Measurements from ENCODE around the gene CPNE2. TPM values are rescaled to one million over a fixed set of nuclear protein-coding genes. Genes with fewer than 3 reads are reported as not detected.
"Not testable (repeated sequence)": the region's sequence is repeated elsewhere in the genome, so short reads cannot be mapped to it uniquely, and the experiment has no call there.

Gene CPNE2
- total RNA-seq, 1 donor from 2014 or later, result 14.2 TPM

DNA sequence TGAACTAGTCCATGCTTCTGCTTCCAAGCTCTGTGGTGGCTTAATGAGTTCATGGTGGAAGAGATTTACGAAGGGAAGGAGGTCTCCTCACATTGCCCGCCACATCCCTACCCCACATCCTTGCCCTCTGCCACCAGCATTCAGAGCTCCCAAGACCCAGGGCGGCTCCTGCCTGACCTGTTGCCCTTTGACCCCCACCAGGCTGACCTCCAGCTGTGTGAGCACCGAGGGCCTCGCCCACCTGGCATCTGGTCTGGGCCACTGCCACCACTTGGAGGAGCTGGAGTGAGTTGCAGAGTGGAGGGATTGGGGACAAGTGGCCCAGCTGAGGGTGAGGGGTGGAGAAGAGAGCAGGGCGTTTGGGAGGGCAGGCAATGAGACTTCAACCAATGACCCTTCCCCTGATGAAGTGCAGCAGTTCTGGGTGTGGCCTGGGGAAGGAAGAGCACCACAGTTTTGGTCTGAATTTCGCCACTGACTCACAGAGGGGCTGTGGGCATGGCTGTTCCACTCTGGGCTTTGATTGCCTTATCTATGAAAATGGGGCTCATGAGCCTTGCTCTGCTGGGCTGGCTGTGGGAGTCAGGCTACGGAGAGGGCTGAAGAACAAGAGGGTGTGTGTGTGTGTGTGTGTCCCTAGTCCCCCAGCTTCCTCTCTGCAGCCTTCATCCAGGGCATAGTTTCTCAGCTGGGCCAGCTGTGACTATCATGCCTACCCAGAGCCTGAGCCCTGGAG, 22.6 kb upstream of the CPNE2 start:
- no peak for ATAC-seq

DNA sequence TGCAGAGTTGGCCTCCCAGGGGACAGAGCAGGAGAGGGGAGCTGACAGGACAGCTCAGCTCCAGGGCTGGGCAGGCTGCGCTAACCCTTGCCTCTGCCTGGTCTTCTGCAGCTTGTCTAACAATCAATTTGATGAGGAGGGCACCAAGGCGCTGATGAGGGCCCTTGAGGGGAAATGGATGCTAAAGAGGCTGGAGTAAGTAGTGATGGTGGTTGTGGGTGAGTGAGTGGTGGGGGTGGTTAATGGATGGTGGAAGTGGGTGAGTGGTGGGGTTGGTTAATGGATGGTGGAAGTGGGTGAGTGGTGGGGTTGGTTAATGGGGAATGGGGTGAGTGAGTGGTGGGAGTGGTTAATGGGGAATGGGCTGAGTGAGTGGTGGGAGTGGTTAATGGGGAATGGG, 22.0 kb upstream of the CPNE2 start:
- no peak for ATAC-seq

DNA sequence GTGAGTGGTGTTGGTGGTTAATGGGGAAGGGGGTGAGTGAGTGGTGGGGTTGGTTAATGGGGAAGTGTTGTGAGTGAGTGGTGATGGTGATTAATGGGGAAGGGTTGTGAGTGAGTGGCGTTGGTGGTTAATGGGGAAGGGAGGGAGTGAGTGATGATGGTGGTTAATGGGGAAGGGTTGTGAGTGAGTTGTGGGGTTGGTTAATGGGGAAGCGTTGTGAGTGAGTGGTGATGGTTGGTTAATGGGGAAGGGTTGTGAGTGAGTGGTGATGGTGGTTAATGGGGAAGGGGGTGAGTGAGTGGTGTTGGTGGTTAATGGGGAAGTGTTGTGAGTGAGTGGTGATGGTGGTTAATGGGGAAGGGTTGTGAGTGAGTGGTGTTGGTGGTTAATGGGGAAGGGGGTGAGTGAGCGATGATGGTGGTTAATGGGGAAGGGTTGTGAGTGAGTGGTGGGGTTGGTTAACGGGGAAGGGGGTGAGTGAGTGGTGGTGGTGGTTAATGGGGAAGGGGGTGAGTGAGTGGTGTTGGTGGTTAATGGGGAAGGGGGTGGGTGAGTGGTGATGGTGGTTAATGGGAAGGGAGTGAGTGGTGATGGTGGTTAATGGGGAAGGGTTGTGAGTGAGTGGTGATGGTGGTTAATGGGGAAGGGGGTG, 21.2 kb upstream of the CPNE2 start:
- ATAC-seq, result not testable (repeated sequence)

DNA sequence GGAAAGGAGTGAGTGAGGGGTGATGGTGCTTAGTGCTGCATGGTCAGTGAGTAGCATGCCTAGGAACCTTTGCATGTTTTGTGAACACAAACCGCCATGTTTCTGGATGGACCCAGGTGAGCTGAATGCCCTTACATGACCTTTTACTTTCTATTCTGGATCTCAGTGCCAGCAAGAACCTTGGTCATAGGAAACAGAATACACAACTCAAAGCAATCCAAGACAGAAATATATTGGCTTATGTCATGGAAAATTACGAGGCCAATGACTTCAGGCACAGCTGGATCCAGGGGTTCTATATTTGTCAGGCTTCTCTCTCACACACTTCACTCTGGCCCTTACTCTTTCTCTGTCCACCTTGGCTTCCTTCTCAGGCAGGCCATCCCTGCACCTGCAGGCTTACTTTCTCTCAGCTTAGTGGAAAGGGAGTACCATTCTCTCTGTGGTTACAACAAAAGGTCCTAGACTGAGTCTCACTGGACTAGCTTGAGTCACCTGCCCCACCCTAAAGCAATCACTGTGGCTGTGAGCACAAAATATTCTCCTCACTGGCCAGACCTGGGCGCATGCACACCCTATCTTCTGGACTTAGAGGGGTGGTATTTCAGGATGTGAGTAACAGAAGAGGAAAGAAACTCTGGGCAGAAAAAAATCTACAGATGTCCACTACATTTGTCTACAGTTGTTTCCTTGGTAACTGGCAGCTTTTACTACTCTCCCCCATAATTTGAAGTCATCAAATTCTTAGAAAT, 20.4 kb upstream of the CPNE2 start:
- peak; percentile 77 for ATAC-seq

DNA sequence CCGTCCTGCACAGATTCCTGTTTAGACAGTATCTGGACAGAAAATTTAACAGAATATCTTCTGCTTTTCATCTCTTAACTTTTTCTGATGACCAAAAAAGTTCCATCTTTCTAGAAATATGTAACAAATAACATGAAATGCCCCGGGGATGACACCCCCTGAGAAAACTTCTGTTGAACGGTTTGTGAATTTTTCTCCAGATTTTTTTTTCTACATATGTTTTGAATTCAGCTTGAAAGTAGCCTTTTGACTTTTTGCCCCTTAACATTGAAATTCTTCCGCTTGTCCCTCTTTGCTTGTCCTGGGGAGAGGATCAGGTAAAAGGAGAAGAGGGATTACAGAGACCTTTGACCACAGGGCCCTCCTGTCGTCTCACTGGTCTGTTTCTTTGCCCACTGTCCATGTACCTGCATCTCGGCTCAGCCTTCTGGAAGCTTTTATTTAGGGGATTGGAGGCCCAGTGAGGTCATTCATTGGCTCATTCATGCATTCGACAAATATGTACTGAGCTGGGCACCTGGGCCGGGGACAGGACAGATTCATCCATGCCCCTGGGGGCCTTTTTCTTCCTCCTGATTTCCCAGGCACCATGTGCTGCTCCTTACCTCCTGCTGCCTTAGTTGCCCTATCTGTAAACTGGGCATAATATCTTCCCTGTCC, 19.6 kb upstream of the CPNE2 start:
- no peak for ATAC-seq

GRCh38 chr16:57077714-57078113, 14.7 kb upstream of the CPNE2 start:
- ATAC-seq, result no peak

DNA sequence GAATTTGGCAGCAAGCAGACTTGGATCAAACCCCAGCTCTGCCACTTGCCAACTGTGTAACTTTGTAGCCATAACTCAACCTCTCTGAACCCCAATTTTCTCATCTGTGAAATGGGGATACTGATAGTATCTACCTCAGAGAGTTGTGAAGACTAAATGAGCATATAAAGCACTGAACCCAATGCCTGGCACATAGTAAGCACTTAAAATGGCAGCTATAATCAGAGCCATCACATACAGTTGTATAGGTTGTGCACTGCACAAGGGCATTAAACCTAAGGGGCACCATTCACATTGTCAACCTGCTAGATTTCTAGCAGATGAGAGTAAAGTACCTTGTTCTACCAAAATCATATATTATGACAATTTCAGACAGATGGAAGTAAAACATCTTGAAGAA, 10.6 kb upstream of the CPNE2 start:
- ATAC-seq, result no peak

DNA sequence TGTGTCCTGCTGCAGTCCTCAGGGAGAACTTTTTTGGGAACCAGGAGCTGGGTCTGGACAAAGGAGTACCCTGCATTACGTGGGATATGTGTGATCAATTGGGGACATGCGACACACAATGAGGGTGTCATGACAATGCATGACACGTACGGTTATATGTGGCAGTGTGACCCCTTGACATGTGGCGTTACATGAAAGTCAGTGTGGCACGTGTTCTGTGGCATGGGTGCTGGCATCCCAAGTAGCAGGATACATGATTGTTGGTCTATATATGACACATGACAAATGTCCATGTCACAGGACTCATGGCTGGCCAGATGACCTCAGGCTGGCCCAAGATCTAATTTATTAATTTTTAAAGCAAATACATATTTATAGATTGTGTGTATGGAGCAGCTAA, 9.7 kb upstream of the CPNE2 start:
- no peak for ATAC-seq

DNA sequence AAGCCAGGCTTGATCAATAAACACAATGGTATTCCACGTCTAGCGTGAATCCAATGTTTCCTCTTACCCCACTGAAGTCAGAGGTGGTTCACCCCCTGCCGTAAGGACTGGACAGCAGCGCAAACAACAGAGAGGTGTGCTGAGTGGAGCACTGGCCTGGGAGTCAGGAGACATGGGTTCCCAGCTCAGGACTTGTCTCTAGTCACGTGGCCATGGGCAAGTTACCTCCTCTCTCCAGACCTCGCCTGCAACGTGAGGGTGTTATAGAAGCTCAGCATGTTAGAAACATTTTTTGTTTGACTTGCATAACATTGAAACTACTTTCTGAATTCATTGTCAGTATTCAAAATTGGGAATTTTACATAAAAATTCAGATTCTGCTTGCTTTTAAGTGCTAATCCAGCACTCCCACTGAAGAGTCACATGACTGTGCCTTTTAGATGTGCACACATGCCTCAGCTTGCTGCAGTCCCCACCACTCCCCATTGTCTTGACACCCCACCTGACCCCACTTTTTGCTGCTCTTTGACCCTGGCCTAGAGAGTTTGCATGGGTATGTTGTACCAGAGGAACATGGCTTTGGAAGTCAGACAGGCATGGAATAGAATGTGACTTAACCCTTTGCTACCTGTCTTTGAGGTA, 8.8 kb upstream of the CPNE2 start:
- no peak for ATAC-seq

DNA sequence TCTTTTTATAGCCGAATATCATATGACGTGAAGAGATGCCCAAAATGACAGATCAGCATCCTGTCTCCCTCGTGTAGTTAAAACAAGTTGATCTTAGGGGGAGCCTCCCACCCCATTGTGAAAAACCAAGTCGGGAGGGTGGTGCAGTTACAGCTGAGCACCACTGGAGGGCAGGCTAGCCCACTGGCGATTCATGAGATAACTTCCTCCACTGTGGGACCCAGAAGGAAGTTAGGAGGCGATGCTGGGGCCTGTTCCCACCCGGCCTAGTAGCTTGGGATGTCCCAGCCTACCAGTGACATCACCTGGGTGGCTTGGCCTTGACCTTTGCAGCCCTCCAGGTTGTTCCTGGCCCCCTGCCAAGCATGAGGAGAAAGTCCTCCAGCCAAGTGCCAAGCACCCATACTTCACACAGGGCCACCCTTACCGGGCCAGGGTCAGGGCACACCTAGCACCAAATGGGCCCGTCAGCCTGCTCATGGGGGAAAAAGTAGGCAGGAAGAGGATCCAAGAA, 8.1 kb upstream of the CPNE2 start:
- peak; percentile 85 for ATAC-seq

DNA sequence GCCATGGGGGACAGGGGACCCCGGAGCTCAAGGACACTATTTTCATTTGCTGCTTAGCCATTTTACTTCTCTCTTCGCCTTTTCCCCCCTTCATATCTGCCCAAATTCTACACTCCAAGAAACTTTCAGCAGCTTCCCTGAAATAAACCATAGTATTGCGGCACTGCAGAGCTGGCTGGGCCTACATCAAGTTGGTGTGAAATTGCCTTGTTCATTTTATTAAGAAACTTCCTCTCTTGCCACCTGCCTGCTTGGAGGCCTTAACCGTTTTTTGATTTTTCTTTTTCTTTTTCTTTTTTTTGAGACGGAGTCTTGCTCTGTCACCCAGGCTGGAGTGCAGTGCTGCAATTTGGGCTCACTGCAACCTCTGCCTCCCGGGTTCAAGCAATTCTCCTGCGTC, 7.4 kb upstream of the CPNE2 start:
- ATAC-seq, result no peak

DNA sequence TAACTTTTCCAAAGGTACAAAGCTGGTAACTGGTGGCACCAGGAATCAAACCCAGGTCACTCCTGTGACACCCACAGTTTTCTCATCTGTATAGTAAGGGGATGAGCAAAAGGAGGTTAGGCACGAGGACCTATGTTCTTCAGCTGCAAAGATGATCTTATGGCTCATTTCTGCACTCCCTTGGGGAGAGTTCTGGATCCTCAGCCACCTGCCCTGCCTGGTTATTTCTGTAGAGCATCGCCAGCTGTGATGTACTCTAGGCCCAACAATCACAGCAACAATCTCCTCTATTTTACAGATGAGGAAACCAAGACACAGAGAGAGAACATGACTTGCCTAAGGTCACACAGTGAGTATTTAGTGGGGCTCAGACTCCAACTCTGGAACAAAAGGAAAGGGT, 5.4 kb upstream of the CPNE2 start:
- ATAC-seq, result no peak

DNA sequence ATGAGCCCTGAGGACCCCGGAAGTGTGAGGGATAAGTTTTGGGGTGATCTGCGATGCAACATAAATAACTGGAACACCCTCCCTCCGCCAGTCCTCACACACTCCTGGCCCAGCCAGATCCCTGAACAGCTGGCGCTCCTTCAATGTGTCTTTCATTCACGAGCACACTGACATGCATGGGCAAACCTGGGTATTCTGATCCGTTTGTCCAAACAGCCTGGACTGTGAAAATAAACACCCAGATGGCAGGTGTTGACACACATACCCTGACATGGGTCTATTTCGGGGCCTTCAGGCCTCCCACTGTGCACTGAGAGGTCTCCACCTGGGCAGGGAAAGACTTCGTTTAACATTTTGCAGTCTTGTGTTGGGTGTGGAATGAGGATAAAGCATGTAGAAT, 3.0 kb upstream of the CPNE2 start:
- no peak for ATAC-seq

GRCh38 chr16:57091200-57091974, 996 bp upstream of the CPNE2 start:
- ATAC-seq, result peak; percentile 66

- ATAC-seq, result peak; percentile 28
Measured at GRCh38 chr16:57092786-57093411, 516 bp downstream of the CPNE2 start.

DNA sequence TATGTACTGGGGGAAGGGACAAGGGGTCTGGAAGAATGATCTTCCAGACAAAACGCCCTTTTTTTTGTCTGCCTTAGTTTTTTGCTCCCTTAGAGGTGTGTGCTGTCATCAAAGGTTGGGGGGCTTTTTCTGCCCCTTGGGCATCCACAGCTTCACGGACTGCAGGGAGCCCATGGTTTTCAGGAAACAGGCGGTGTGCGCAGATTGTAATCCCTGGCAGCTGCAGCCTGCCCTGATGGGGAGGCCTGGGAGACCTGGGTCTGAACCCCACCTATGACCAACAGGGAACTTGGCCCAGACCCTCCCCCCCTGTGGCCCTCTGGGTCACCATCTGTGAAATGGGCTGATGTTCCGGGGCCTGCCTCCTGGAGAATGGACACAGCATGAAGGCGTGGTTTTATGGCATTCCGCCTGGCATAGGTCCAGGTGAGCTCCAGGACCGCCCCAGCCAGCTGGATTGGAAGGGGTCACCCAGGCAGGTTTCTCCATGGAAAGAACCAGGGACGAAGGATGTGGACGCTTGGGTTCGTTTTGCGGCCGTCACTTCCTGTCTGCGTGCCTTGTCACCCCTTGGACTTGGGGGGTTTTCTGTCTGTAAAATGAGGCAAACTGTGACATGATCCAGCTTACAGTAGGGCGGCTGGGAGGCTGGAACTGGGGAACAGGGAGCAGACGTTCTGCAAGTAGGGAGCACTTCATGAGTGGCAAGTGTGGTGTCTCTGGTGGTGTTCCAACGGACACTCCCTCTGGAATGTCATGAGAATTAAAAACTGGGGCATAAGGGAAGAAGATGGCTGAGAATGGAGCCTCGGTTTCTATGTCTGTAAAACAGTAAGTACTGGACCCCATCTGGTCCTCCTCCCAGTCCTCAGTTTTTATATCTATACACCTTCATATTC, 1.5 kb downstream of the CPNE2 start:
- ATAC-seq, result no peak

DNA sequence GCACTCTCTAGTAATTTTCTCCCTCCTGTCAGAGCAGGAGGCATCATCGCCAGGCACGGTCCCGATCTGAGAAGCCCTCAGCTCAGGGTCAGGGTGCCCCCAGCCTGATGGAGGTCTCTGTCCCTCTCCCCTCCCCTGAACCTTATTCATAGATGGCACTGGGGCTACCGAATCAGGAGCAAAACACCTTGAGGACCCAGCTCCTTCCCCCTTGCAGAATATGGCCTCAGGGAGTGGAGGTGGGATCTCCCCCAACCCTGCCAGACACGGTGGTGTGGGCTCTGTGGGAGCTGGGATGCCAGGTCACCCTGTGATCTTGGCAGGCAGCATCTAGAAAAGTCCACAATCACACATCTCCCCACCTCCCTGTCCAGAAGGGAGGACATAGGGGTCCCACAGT, 2.5 kb downstream of the CPNE2 start:
- ATAC-seq, result no peak

- ATAC-seq, result no peak
Measured at GRCh38 chr16:57096192-57096591, 3.8 kb downstream of the CPNE2 start.

- no peak for ATAC-seq
Measured at GRCh38 chr16:57096793-57097192, 4.4 kb downstream of the CPNE2 start.
